Panc1 (cell line): ENCODE measurements around the gene ZNF384. TPM values are rescaled to one million over a fixed set of nuclear protein-coding genes. Genes with fewer than 3 reads are reported as not detected.

Experiments used
- ATAC-seq: fragments of 200-7000 bp; cut with Tn5 transposase; 2 replicates; pipeline ENCODE4 v1.9.1; 2020; ENCODE audit warnings: mild to moderate bottlenecking, moderate library complexity
- BruUV-seq: library from RNA; stranded (reverse); fragments of 400-500 nt; replicated peaks from 2 replicates; lab custom pipeline; 2021; lab: Mats Ljungman, UMichigan
- CTCF ChIA-PET: fragments of 300-600 bp; sonication (Branson Sonifier 250); formaldehyde crosslinking; loops from one replicate; lab custom pipeline; 2022; ENCODE audit warnings: antibody characterized with exemption; lab: Charles Lee
- POLR2A ChIA-PET: fragments of 300-600 bp; sonication (Branson Sonifier 250); formaldehyde crosslinking; loops from one replicate; lab custom pipeline; 2022; ENCODE audit warnings: antibody characterized with exemption; lab: Charles Lee
- DNase-seq: peaks from one replicate; pipeline ENCODE4 v3.0.0-alpha.2; 2010; ENCODE audit warnings: low read depth, low spot score
- H3K27ac ChIP-seq: 2 replicates; pipeline ENCODE4 v1.5.1; 2011; ENCODE audit warnings: mild to moderate bottlenecking, low read length, inconsistent platforms
- H3K27me3 ChIP-seq: fragments of 200-500 bp; sonication (Bioruptor generic); 2 replicates; pipeline ENCODE4 v1.6.0; 2014; ENCODE audit warnings: low read length, inconsistent platforms; ENCODE audit not compliant: control insufficient read depth, insufficient read depth
- H3K36me3 ChIP-seq: fragments of 200-500 bp; sonication (Bioruptor generic); 2 replicates; pipeline ENCODE4 v1.5.1; 2014; ENCODE audit warnings: inconsistent platforms, mild to moderate bottlenecking, low read length, moderate library complexity; ENCODE audit not compliant: control insufficient read depth, insufficient read depth
- H3K4me1 ChIP-seq: 2 replicates; pipeline ENCODE4 v1.5.1; 2011; ENCODE audit warnings: inconsistent platforms, mild to moderate bottlenecking, low read length, moderate library complexity; ENCODE audit not compliant: control insufficient read depth, insufficient read depth
- H3K4me3 ChIP-seq, 2 experiments: 2 replicates each; pipeline ENCODE4 v1.5.1; 2011 to 2012; ENCODE audit warnings: low read depth in 2 of 2, low read length in 2 of 2, mild to moderate bottlenecking in 2 of 2, inconsistent platforms in 1 of 2, moderate library complexity in 1 of 2
- H3K9me3 ChIP-seq: fragments of 200-500 bp; sonication (Bioruptor generic); 2 replicates; pipeline ENCODE4 v1.5.1; 2014; ENCODE audit warnings: low read depth, mild to moderate bottlenecking, inconsistent platforms, low read length, moderate library complexity; ENCODE audit not compliant: control insufficient read depth, insufficient read depth
- POLR2AphosphoS5 ChIP-seq: IDR thresholded peaks from 2 replicates; pipeline ENCODE4 v1.6.1; 2012; ENCODE audit warnings: mild to moderate bottlenecking, low read depth, low read length, moderate library complexity
- REST ChIP-seq, 2 experiments: IDR thresholded peaks; 2 replicates each; pipeline ENCODE4 v1.6.1; 2011 to 2012; ENCODE audit warnings: low read depth in 2 of 2, control low read depth in 1 of 2, low read length in 1 of 2, mild to moderate bottlenecking in 1 of 2, moderate library complexity in 1 of 2; ENCODE audit not compliant: insufficient read depth in 1 of 2
- SIN3A ChIP-seq: IDR thresholded peaks from 2 replicates; pipeline ENCODE4 v1.6.1; 2012; ENCODE audit warnings: low read depth, mild to moderate bottlenecking, low read length, moderate library complexity, borderline replicate concordance; ENCODE audit not compliant: insufficient read depth
- TCF7L2 ChIP-seq: IDR thresholded peaks from 2 replicates; pipeline ENCODE4 v1.6.1; 2011; ENCODE audit warnings: mild to moderate bottlenecking, low read depth, low read length, inconsistent platforms
- in situ Hi-C: cut with HindIII; loops from 2 replicates; pipeline ENCODE4 v1.10.0; 2016; ENCODE audit warnings: low sequenced_read_pairs, low pct_unique_long_range_greater_than_20kb
- intact Hi-C: fragments of 100-400 bp; cut with micrococcal nuclease; formaldehyde crosslinking; loops from one replicate; pipeline ENCODE4 v1.10.0; 2022; ENCODE audit not compliant: unreplicated experiment
- total RNA-seq: library from RNA; stranded (reverse); gene quantifications from one replicate; pipeline ENCODE4 v1.2.1, GENCODE V29; 2021; ENCODE audit not compliant: unreplicated experiment
- TF ChIP-seq, protein P1 (sequence below): fragments of 450-650 bp; IDR thresholded peaks from 2 replicates; pipeline ENCODE4 v1.5.1; 2017; ENCODE audit warnings: mild to moderate bottlenecking

Gene ZNF384
- total RNA-seq, 1 experiment from 2014 or later, result 54.3 TPM

GRCh38 chr12:6643569-6644256 lies 45.5 kb downstream of the ZNF384 start:
- BruUV-seq, result no TSS peak
- no peak overlapping the region for H3K27ac ChIP-seq
- H3K27me3 ChIP-seq, result no peaks in the 10 kb centered on the region
- intact Hi-C loops (no loop called here), in situ Hi-C loops (no loop called here)
- ATAC-seq, result no peak
- TF ChIP-seq, protein P1, sequence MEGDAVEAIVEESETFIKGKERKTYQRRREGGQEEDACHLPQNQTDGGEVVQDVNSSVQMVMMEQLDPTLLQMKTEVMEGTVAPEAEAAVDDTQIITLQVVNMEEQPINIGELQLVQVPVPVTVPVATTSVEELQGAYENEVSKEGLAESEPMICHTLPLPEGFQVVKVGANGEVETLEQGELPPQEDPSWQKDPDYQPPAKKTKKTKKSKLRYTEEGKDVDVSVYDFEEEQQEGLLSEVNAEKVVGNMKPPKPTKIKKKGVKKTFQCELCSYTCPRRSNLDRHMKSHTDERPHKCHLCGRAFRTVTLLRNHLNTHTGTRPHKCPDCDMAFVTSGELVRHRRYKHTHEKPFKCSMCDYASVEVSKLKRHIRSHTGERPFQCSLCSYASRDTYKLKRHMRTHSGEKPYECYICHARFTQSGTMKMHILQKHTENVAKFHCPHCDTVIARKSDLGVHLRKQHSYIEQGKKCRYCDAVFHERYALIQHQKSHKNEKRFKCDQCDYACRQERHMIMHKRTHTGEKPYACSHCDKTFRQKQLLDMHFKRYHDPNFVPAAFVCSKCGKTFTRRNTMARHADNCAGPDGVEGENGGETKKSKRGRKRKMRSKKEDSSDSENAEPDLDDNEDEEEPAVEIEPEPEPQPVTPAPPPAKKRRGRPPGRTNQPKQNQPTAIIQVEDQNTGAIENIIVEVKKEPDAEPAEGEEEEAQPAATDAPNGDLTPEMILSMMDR, result no peak
- H3K9me3 ChIP-seq, result peaks cover 3% of the 10 kb centered on the region; the same call in 1 of the 2 replicates
- DNase-seq, result no peak
- POLR2A ChIA-PET, result no interaction called here
- CTCF ChIA-PET, result no interaction called here
- no peaks in the 10 kb centered on the region for H3K4me1 ChIP-seq
- H3K4me3 ChIP-seq, result no peak overlapping the region
- no peaks in the 10 kb centered on the region for H3K36me3 ChIP-seq

DNA sequence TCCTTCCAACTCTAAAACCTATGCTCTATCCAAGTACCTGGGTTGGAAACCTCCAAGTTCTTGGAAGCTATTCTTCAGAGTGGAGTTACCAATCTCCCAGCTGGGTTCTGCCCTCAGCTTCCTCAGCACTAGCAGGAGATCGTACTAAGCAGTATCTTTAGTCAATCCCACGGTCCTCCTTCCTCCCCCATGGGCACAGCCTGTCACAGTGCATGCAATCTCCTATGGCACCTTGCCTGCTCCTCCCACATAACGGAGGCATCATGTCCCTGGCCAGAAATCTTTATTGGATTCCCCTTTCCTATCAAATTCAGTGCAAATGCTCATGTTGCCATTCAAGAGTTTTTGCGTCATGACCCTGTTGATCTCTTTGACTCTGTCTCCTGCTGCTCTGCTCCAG lies 48.0 kb downstream of the ZNF384 start:
- no TSS peak for BruUV-seq

More for the DNA sequence above, 48.0 kb downstream of the ZNF384 start:
- intact Hi-C loops, result no loop called here
- ATAC-seq (no peak), DNase-seq (no peak)
- Histone ChIP-seq H3K27me3 (no peaks in the 10 kb centered on the region), H3K4me3 (no peak overlapping the region), H3K4me1 (no peaks in the 10 kb centered on the region), H3K36me3 (no peaks in the 10 kb centered on the region), H3K27ac (no peak overlapping the region), H3K9me3 (peaks cover 3% of the 10 kb centered on the region; the same call in 1 of the 2 replicates)
- ChIA-PET POLR2A (interaction anchor here (0.6 kb wide), 1 partner anchor 13 kb away, joined by 4 read pairs; no protein-coding TSS in a partner anchor), CTCF (no interaction called here)
- no peak for TF ChIP-seq POLR2AphosphoS5
- TF ChIP-seq SIN3A, result no peak
- TF ChIP-seq TCF7L2, result no peak
- TF ChIP-seq, protein P1, result no peak
- no peak for TF ChIP-seq REST (IDR thresholded peaks at IDR 0.05; ENCODE audit: insufficient read depth in 1 of 2, low read depth in 2 of 2, low read length in 1 of 2)
- in situ Hi-C loops, result no loop called here
